Kidney glomerular epithelial cell (primary cell): Measurements from ENCODE around the gene NRL.

Source experiments
- DNase-seq: peaks from one replicate; lab custom pipeline; 2025; lab: John Stamatoyannopoulos, UW

NRL gene

GRCh38 chr14:24114532-24115421 is at the start of gene NRL, which contains the start of gene DCAF11:
Gene NRL (minus strand): TSS chr14:24114949. CDS start chr14:24082848, 32,101 bp downstream.
Gene DCAF11 (plus strand): TSS chr14:24114777. CDS start chr14:24115595, 818 bp downstream.
- peak; percentile 100 for DNase-seq

GRCh38 chr14:24162093-24162492 is 47.3 kb upstream of the NRL start:
- no peak for DNase-seq

- DNase-seq, result peak; percentile 96
Measured at GRCh38 chr14:24160850-24161804, 46.4 kb upstream of the NRL start, which contains the start of gene IRF9. Gene IRF9 (plus strand): TSS chr14:24161265. CDS start chr14:24162145, 880 bp downstream.

GRCh38 chr14:24160499-24160849 is 45.7 kb upstream of the NRL start:
- no peak for DNase-seq

- no peak for DNase-seq
Measured at GRCh38 chr14:24159777-24160498, 45.2 kb upstream of the NRL start.

GRCh38 chr14:24157331-24157730 is 42.6 kb upstream of the NRL start:
- DNase-seq, result no peak

- DNase-seq, result no peak
Measured at GRCh38 chr14:24156840-24157239, 42.1 kb upstream of the NRL start.

GRCh38 chr14:24155100-24155499 is 40.4 kb upstream of the NRL start:
- no peak for DNase-seq

GRCh38 chr14:24151404-24152080 is 36.8 kb upstream of the NRL start:
- no peak for DNase-seq

GRCh38 chr14:24150993-24151392 is 36.2 kb upstream of the NRL start:
- DNase-seq, result no peak

GRCh38 chr14:24150567-24150966 is 35.8 kb upstream of the NRL start:
- DNase-seq, result no peak

GRCh38 chr14:24150061-24150460 is 35.3 kb upstream of the NRL start:
- DNase-seq, result no peak

- no peak for DNase-seq
Measured at GRCh38 chr14:24149302-24149969, 34.7 kb upstream of the NRL start.

GRCh38 chr14:24147761-24148428 is 33.1 kb upstream of the NRL start:
- no peak for DNase-seq

GRCh38 chr14:24146978-24147760 is 32.4 kb upstream of the NRL start, which contains the start of gene RNF31:
Gene RNF31 (plus strand): TSS chr14:24147498. CDS start chr14:24147699, 201 bp downstream.
- peak; percentile 96 for DNase-seq

GRCh38 chr14:24146453-24146977 is 31.8 kb upstream of the NRL start, which contains the start of gene PSME2:
Gene PSME2 (minus strand): TSS chr14:24146610. CDS start chr14:24146581, 29 bp downstream.
- peak; percentile 97 for DNase-seq

GRCh38 chr14:24145690-24146452 is 31.1 kb upstream of the NRL start:
- peak; percentile 84 for DNase-seq

GRCh38 chr14:24145219-24145618 is 30.5 kb upstream of the NRL start:
- no peak for DNase-seq
